Measurements from ENCODE around the gene BICC1. TPM values are rescaled to one million over a fixed set of nuclear protein-coding genes. Genes with fewer than 3 reads are reported as not detected.

Gene BICC1
- total RNA-seq, 6 experiments from 2014 or later: 55.6 to 67.7 (median 64.8) TPM

DNA sequence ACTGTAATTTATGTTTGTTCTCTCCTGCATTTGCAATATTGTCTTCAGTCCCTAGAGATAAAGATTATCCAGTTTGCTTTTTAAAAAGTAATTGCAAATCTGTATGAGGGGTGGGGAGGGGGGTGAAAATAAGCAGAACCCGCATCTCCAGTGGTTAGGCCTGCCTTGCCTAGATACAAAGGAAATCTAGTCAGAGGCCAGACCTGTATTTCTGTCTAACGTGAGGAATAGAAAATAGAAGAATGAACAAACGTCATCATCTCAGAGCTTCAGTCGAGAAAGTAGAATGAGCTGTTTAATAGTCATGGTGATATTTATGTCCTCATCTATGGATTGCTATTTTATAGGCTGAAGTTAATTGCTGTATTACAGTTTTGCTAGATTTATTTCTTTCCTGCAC, 284.2 kb downstream of the BICC1 start:
- Mint-ChIP-seq H3K36me3 (ENCODE audit: low read depth) (peaks cover 37% of the 10 kb centered on the region), H3K27ac (peak overlapping the region; percentile 81), H3K4me1 (ENCODE audit: low read depth) (peaks cover 42% of the 10 kb centered on the region), H3K9me3 (no peaks in the 10 kb centered on the region), H3K4me3 (peak overlapping the region; percentile 14; the same call in 1 of the 2 replicates), H3K27me3 (ENCODE audit: insufficient read depth) (no peaks in the 10 kb centered on the region; the same call in 1 of the 2 replicates)
- TF ChIP-seq, protein P1, sequence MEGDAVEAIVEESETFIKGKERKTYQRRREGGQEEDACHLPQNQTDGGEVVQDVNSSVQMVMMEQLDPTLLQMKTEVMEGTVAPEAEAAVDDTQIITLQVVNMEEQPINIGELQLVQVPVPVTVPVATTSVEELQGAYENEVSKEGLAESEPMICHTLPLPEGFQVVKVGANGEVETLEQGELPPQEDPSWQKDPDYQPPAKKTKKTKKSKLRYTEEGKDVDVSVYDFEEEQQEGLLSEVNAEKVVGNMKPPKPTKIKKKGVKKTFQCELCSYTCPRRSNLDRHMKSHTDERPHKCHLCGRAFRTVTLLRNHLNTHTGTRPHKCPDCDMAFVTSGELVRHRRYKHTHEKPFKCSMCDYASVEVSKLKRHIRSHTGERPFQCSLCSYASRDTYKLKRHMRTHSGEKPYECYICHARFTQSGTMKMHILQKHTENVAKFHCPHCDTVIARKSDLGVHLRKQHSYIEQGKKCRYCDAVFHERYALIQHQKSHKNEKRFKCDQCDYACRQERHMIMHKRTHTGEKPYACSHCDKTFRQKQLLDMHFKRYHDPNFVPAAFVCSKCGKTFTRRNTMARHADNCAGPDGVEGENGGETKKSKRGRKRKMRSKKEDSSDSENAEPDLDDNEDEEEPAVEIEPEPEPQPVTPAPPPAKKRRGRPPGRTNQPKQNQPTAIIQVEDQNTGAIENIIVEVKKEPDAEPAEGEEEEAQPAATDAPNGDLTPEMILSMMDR (IDR thresholded peaks at IDR 0.05): no peak
- DNase-seq: peak; percentile 8

DNA sequence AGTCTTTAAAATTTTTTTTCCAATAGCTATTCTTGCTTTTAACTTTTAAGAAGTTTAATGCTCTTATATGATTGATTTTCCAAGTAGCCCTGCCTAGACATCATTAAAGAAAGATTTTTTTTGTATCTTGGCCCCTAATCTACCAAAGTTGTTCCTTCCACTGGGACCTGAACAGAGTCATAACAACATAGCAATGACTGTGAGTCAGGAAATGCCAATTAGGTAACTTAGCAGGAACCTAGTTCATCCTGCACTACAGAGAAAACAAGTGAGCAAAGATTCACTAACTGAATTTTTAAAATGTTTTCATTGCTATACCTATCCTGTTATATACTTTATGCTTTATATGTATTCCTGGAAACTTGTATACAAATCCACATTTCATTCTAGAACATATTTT, 284.7 kb downstream of the BICC1 start:
- Mint-ChIP-seq H3K4me1 (ENCODE audit: low read depth) (peaks cover 42% of the 10 kb centered on the region), H3K27ac (peak overlapping the region; percentile 81), H3K36me3 (ENCODE audit: low read depth) (peaks cover 37% of the 10 kb centered on the region), H3K4me3 (peak overlapping the region; percentile 14; the same call in 1 of the 2 replicates), H3K9me3 (no peaks in the 10 kb centered on the region), H3K27me3 (ENCODE audit: insufficient read depth) (no peaks in the 10 kb centered on the region; the same call in 1 of the 2 replicates)
- TF ChIP-seq, protein P1 (IDR thresholded peaks at IDR 0.05): no peak
- peak; percentile 35 for DNase-seq

DNA sequence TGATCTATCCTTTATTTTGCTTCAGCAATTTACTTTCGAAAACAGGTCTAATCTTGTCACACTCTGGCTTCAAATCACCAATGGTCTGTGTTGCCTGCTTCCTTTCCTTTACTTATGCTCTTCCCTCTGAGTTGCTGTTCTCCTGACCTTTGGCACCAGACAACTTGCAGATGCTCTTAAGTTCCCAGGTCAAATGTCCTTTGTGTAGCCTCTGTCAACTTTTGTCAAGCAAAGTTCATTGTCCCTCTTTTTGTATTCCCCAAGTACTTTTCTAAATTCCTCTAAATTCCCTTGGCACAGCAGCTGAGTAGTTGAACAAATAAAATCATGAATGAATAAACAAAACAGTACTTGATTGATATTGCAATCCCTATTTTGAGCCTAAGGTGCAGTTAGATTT, 289.4 kb downstream of the BICC1 start:
- no peak for DNase-seq
- Mint-ChIP-seq H3K4me1 (ENCODE audit: low read depth) (peaks cover 30% of the 10 kb centered on the region), H3K27ac (no peak overlapping the region), H3K9me3 (no peaks in the 10 kb centered on the region), H3K27me3 (ENCODE audit: insufficient read depth) (no peaks in the 10 kb centered on the region; the same call in 1 of the 2 replicates), H3K36me3 (ENCODE audit: low read depth) (peaks cover 45% of the 10 kb centered on the region), H3K4me3 (no peak overlapping the region)
- TF ChIP-seq, protein P1 (IDR thresholded peaks at IDR 0.05): no peak

DNA sequence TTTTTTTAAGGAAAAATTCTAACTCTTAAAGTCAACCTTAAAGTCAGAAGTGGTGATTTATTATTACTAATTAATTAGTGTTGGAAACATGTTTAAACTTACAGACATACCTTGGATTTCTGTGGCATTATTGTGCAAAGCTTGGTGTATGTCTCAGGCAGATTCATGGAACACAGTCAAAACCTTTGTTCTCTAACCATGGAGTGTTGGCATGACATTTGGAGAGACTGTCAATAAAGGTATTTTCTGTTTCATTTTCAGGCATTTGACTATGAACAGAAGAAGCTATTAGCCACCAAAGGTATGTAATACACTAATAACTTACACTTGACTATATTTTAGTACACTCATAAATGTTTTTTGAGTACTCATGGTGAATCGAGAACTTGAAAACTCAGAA, 293.7 kb downstream of the BICC1 start:
- Mint-ChIP-seq H3K36me3 (ENCODE audit: low read depth) (peaks cover 40% of the 10 kb centered on the region), H3K9me3 (no peaks in the 10 kb centered on the region), H3K27ac (no peak overlapping the region), H3K4me1 (ENCODE audit: low read depth) (peaks cover 29% of the 10 kb centered on the region), H3K4me3 (no peak overlapping the region), H3K27me3 (ENCODE audit: insufficient read depth) (no peaks in the 10 kb centered on the region; the same call in 1 of the 2 replicates)
- TF ChIP-seq, protein P1 (IDR thresholded peaks at IDR 0.05): no peak
- DNase-seq: no peak

DNA sequence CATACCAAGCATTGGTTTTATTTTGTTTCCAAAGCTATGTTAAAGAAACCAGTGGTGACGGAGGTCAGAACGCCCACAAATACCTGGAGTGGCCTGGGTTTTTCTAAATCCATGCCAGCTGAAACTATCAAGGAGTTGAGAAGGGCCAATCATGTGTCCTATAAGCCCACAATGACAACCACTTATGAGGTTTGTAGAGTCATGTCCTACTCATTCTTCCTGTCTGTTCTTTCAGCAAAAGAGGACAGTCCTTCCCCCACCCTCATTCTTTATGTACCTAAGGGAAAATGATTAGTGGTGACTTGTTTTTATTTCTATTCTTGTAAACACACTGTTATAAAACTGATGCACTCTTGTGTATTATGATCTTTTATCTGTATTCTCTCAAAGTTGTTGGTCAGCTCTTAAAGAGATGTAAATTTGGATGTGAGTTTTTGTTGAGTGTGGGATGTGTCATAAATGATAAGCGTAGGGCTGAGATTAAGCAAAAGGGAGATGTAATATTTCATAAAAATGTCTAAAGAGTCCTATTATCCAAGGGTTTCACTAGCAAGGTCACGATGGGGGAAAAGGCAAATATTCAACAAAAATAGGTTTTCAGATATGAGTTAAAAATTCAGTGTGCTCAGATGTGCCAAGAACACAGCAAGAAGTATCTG, 294.4 kb downstream of the BICC1 start:
- no peak for DNase-seq

More for the DNA sequence above, 294.4 kb downstream of the BICC1 start:
- peak overlapping the region; percentile 18 for H3K4me3 Mint-ChIP-seq
- peaks cover 29% of the 10 kb centered on the region for H3K4me1 Mint-ChIP-seq (ENCODE audit: low read depth)
- peaks cover 3% of the 10 kb centered on the region; the same call in 1 of the 2 replicates for H3K27me3 Mint-ChIP-seq (ENCODE audit: insufficient read depth)
- peaks cover 39% of the 10 kb centered on the region for H3K36me3 Mint-ChIP-seq (ENCODE audit: low read depth)
- TF ChIP-seq, protein P1 (IDR thresholded peaks at IDR 0.05): no peak
- no peaks in the 10 kb centered on the region for H3K9me3 Mint-ChIP-seq
- peak overlapping the region; percentile 65 for H3K27ac Mint-ChIP-seq
